B cell (primary cell): ENCODE data around the gene AP2B1. TPM values are rescaled to one million over a fixed set of nuclear protein-coding genes. Genes with fewer than 3 reads are reported as not detected.

ENCODE experiments used
- ATAC-seq: fragments of 200-7000 bp; cut with Tn5 transposase; one replicate; pipeline ENCODE4 v1.10.0; 2021; ENCODE audit warnings: low read depth, mild to moderate bottlenecking, moderate number of reproducible peaks, moderate library complexity
- CTCF ChIA-PET: fragments of 350-600 bp; sonication (Branson Sonifier 250); formaldehyde crosslinking; loops from one replicate; lab custom pipeline; 2021; ENCODE audit warnings: antibody characterized with exemption, inconsistent platforms; lab: Charles Lee
- POLR2A ChIA-PET: fragments of 350-600 bp; sonication (Branson Sonifier 250); formaldehyde crosslinking; loops from one replicate; lab custom pipeline; 2021; ENCODE audit warnings: antibody characterized with exemption; lab: Charles Lee
- DNase-seq: peaks from one replicate; pipeline ENCODE4 v3.0.0; 2013
- H2AFZ ChIP-seq: 2 replicates; pipeline ENCODE4 v1.6.1; 2012; ENCODE audit warnings: mild to moderate bottlenecking, low read depth, low read length; ENCODE audit not compliant: insufficient read depth, poor library complexity, severe bottlenecking
- H3K27ac ChIP-seq, 2 donors: 1 replicate in 1 of 2; 2 replicates in 1 of 2; pipeline ENCODE4 v1.5.1; 2012 to 2013; ENCODE audit warnings: low read length in 2 of 2, mild to moderate bottlenecking in 2 of 2, moderate library complexity in 1 of 2
- H3K27me3 ChIP-seq, 4 experiments: fragments of 200-600 bp in 1 of 4; sonication (generic) in 1 of 4; replicated peaks in 1 of 4; 1 replicate in 2 of 4; 2 replicates in 2 of 4; pipeline versions ENCODE4 v1.6.1 to v1.7.0; 2013 to 2016; ENCODE audit warnings: low read length in 3 of 4, mild to moderate bottlenecking in 2 of 4, mixed read lengths in 1 of 4, moderate library complexity in 1 of 4; ENCODE audit not compliant: insufficient read depth in 4 of 4, control insufficient read depth in 3 of 4; ENCODE audit errors: control extremely low read depth in 1 of 4
- H3K36me3 ChIP-seq, 2 experiments: replicated peaks in 1 of 2; 1 replicate in 1 of 2; 2 replicates in 1 of 2; pipeline versions ENCODE4 v1.6.1 to v1.7.1; 2013; ENCODE audit warnings: low read length in 1 of 2; ENCODE audit not compliant: insufficient read depth in 2 of 2, control insufficient read depth in 1 of 2; ENCODE audit errors: control extremely low read depth in 1 of 2, extremely low read depth in 1 of 2
- H3K4me1 ChIP-seq, 2 donors: fragments of 200-600 bp in 1 of 2; sonication (generic) in 1 of 2; 1 replicate in 1 of 2; 2 replicates in 1 of 2; pipeline versions ENCODE4 v1.5.1 to v1.6.1; 2013 to 2017; ENCODE audit warnings: low read length in 2 of 2; ENCODE audit not compliant: control insufficient read depth in 2 of 2, insufficient read depth in 2 of 2
- H3K4me2 ChIP-seq: replicated peaks from 2 replicates; pipeline ENCODE3; 2012; ENCODE audit warnings: mild to moderate bottlenecking, low read depth, low read length; ENCODE audit not compliant: poor library complexity, severe bottlenecking
- H3K4me3 ChIP-seq, 5 experiments: fragments of 200-600 bp in 1 of 5; sonication (generic) in 1 of 5; 1 replicate in 3 of 5; 2 replicates in 2 of 5; pipeline versions ENCODE4 v1.5.1 to v1.7.0; 2011 to 2016; ENCODE audit warnings: low read length in 4 of 5, mild to moderate bottlenecking in 4 of 5, low read depth in 2 of 5, control low read depth in 1 of 5, moderate library complexity in 1 of 5; ENCODE audit not compliant: insufficient read depth in 1 of 5; ENCODE audit errors: control extremely low read depth in 1 of 5, extremely low read depth in 1 of 5
- H3K79me2 ChIP-seq: fragments of 200-600 bp; sonication (generic); one replicate; pipeline ENCODE4 v1.6.0; 2016; ENCODE audit warnings: low read length; ENCODE audit not compliant: control insufficient read depth, insufficient read depth
- H3K9ac ChIP-seq: fragments of 200-600 bp; sonication (generic); 2 replicates; pipeline ENCODE4 v1.6.1; 2017; ENCODE audit warnings: mild to moderate bottlenecking, low read length, moderate library complexity
- H3K9me3 ChIP-seq, 3 donors: one replicate each; pipeline versions ENCODE4 v1.6.1 to v1.7.1; 2013; ENCODE audit warnings: low read length in 2 of 3; ENCODE audit not compliant: control insufficient read depth in 2 of 3, insufficient read depth in 1 of 3; ENCODE audit errors: control extremely low read depth in 1 of 3
- H4K20me1 ChIP-seq: 2 replicates; pipeline ENCODE4 v1.6.0; 2012; ENCODE audit warnings: mild to moderate bottlenecking, low read length; ENCODE audit not compliant: insufficient read depth, control insufficient read depth, poor library complexity, severe bottlenecking
- H3K27ac Mint-ChIP-seq: one replicate; pipeline ENCODE4 v1.8.0; 2021; ENCODE audit warnings: mixed read lengths
- H3K27me3 Mint-ChIP-seq: one replicate; pipeline ENCODE4 v1.8.0; 2021; ENCODE audit warnings: mixed read lengths
- H3K4me1 Mint-ChIP-seq: one replicate; pipeline ENCODE4 v1.8.0; 2021; ENCODE audit warnings: mixed read lengths
- H3K4me3 Mint-ChIP-seq: one replicate; pipeline ENCODE4 v1.8.0; 2021; ENCODE audit warnings: mixed read lengths
- H3K9me3 Mint-ChIP-seq: one replicate; pipeline ENCODE4 v1.8.0; 2022; ENCODE audit warnings: mixed read lengths; ENCODE audit not compliant: insufficient read depth
- CTCF ChIP-seq: fragments of 200-600 bp; IDR thresholded peaks from one replicate; pipeline ENCODE4 v1.8.0; 2022; ENCODE audit warnings: antibody characterized with exemption, mild to moderate bottlenecking
- EZH2 ChIP-seq: IDR thresholded peaks from 2 replicates; pipeline ENCODE4 v1.6.1; 2012; ENCODE audit warnings: borderline replicate concordance, low read depth, mild to moderate bottlenecking, moderate library complexity, low read length; ENCODE audit not compliant: insufficient read depth, poor library complexity, severe bottlenecking
- WGBS: methylation state at CpG from one replicate; pipeline ENCODE4 v1.1.5; 2013; ENCODE audit warnings: missing lambda C conversion rate; ENCODE audit not compliant: insufficient coverage; 5-methylcytosine and 5-hydroxymethylcytosine counted together
- intact Hi-C: fragments of 100-400 bp; cut with micrococcal nuclease; formaldehyde crosslinking; loops from one replicate; pipeline ENCODE4 v1.10.0; 2022
- polyA plus RNA-seq: library from polyadenylated mRNA; depleted of rRNA; stranded (reverse); fragments of >200 nt; gene quantifications from 2 replicates; pipeline ENCODE4 v1.2.3, GENCODE V29; 2012
- total RNA-seq, 2 donors: library from RNA; stranded (reverse); fragments of 120-200 nt in 1 of 2; gene quantifications; 1 replicate in 1 of 2; 2 replicates in 1 of 2; pipeline versions ENCODE4 v1.2.3 to v1.2.4, GENCODE V29; 2013 to 2022

Gene AP2B1
- total and polyA plus RNA-seq, 2 donors (not counting 1 experiment from before 2014, with no cell fraction given): 33.1 to 123 TPM

GRCh38 chr17:35540589-35541404, 46.3 kb upstream of the AP2B1 start:
- peaks cover 24 to 33% of the 10 kb centered on the region in 2 donors for H3K4me1 ChIP-seq
- no peaks in the 10 kb centered on the region for H3K36me3 ChIP-seq
- peak overlapping the region; percentile 90 for H2AFZ ChIP-seq
- peak; percentile 70 for DNase-seq
- intact Hi-C loops: loop anchor here (1.0 to 2.0 kb wide), 2 partner anchors 38 to 296 kb away; partner anchors contain the start of gene PEX12
- peak overlapping the region; percentile 75 to 84 for H3K27ac ChIP-seq
- H3K79me2 ChIP-seq: peaks cover 7% of the 10 kb centered on the region
- ChIA-PET POLR2A (no interaction called here), CTCF (interaction anchor here (0.7 to 12.8 kb wide), 9 partner anchors 7 to 234 kb away, joined by 3 to 360 read pairs (median 4); no protein-coding TSS in a partner anchor)
- ATAC-seq: peak; percentile 79
- H3K9me3 ChIP-seq: no peaks in the 10 kb centered on the region
- H3K4me3 ChIP-seq: peak overlapping the region; percentile 58 to 90 (median 70)
- peak overlapping the region; percentile 78 for H3K9ac ChIP-seq
- H3K4me2 ChIP-seq: peak overlapping the region; percentile 80
- 0% methylated on average over 1 of the region's 8 CpGs for WGBS
- no peak for TF ChIP-seq EZH2
- no peak for TF ChIP-seq CTCF
- Mint-ChIP-seq H3K4me1 (peaks cover 39% of the 10 kb centered on the region), H3K9me3 (no peaks in the 10 kb centered on the region), H3K4me3 (peak overlapping the region; percentile 89), H3K27me3 (no peaks in the 10 kb centered on the region), H3K27ac (peak overlapping the region; percentile 87)
- no peaks in the 10 kb centered on the region for H3K27me3 ChIP-seq
- no peaks in the 10 kb centered on the region for H4K20me1 ChIP-seq
